Measurements from ENCODE around the gene ZBTB20.

ZBTB20 gene

GRCh38 chr3:114962189-114962588 lies 184.9 kb downstream of the ZBTB20 start:
- H3K4me3 ChIP-seq (ENCODE audit: low read length): no peak overlapping the region
- DNase-seq (ENCODE audit: low read depth, low spot score): no peak

- no peak overlapping the region for H3K4me3 ChIP-seq (ENCODE audit: low read length)
- no peak for DNase-seq (ENCODE audit: low read depth, low spot score)
Observed at GRCh38 chr3:114958930-114959329, 188.2 kb downstream of the ZBTB20 start.

GRCh38 chr3:114953800-114954199 lies 193.3 kb downstream of the ZBTB20 start:
- DNase-seq (ENCODE audit: low read depth, low spot score): no peak
- no peak overlapping the region for H3K4me3 ChIP-seq (ENCODE audit: low read length)

GRCh38 chr3:114953215-114953799 lies 193.8 kb downstream of the ZBTB20 start:
- DNase-seq (ENCODE audit: low read depth, low spot score): no peak
- no peak overlapping the region for H3K4me3 ChIP-seq (ENCODE audit: low read length)

GRCh38 chr3:114942773-114943172 lies 204.3 kb downstream of the ZBTB20 start:
- DNase-seq (ENCODE audit: low read depth, low spot score): no peak
- no peak overlapping the region for H3K4me3 ChIP-seq (ENCODE audit: low read length)

- no peak overlapping the region for H3K4me3 ChIP-seq (ENCODE audit: low read length)
- no peak for DNase-seq (ENCODE audit: low read depth, low spot score)
Observed at GRCh38 chr3:114941626-114942309, 205.3 kb downstream of the ZBTB20 start.

- DNase-seq (ENCODE audit: low read depth, low spot score): no peak
- H3K4me3 ChIP-seq (ENCODE audit: low read length): no peak overlapping the region
Observed at GRCh38 chr3:114939920-114940319, 207.2 kb downstream of the ZBTB20 start.

GRCh38 chr3:114933407-114933806 lies 213.7 kb downstream of the ZBTB20 start:
- DNase-seq (ENCODE audit: low read depth, low spot score): no peak
- H3K4me3 ChIP-seq (ENCODE audit: low read length): no peak overlapping the region

GRCh38 chr3:114929971-114930732 lies 216.9 kb downstream of the ZBTB20 start:
- no peak overlapping the region for H3K4me3 ChIP-seq (ENCODE audit: low read length)
- DNase-seq (ENCODE audit: low read depth, low spot score): no peak

GRCh38 chr3:114928989-114929640 lies 218.0 kb downstream of the ZBTB20 start:
- no peak for DNase-seq (ENCODE audit: low read depth, low spot score)
- H3K4me3 ChIP-seq (ENCODE audit: low read length): no peak overlapping the region

GRCh38 chr3:114904633-114905032 lies 242.5 kb downstream of the ZBTB20 start:
- no peak for DNase-seq (ENCODE audit: low read depth, low spot score)
- no peak overlapping the region for H3K4me3 ChIP-seq (ENCODE audit: low read length)

- DNase-seq (ENCODE audit: low read depth, low spot score): no peak
- no peak overlapping the region for H3K4me3 ChIP-seq (ENCODE audit: low read length)
Observed at GRCh38 chr3:114903213-114903612, 243.9 kb downstream of the ZBTB20 start.

GRCh38 chr3:114902691-114903101 lies 244.4 kb downstream of the ZBTB20 start:
- no peak for DNase-seq (ENCODE audit: low read depth, low spot score)
- H3K4me3 ChIP-seq (ENCODE audit: low read length): no peak overlapping the region

GRCh38 chr3:114900908-114901307 lies 246.2 kb downstream of the ZBTB20 start:
- no peak for DNase-seq (ENCODE audit: low read depth, low spot score)
- no peak overlapping the region for H3K4me3 ChIP-seq (ENCODE audit: low read length)

- no peak overlapping the region for H3K4me3 ChIP-seq (ENCODE audit: low read length)
- no peak for DNase-seq (ENCODE audit: low read depth, low spot score)
Observed at GRCh38 chr3:114899186-114899931, 247.7 kb downstream of the ZBTB20 start.

GRCh38 chr3:114896978-114897377 lies 250.1 kb downstream of the ZBTB20 start:
- no peak for DNase-seq (ENCODE audit: low read depth, low spot score)
- H3K4me3 ChIP-seq (ENCODE audit: low read length): no peak overlapping the region

GRCh38 chr3:114893361-114893760 lies 253.7 kb downstream of the ZBTB20 start:
- DNase-seq (ENCODE audit: low read depth, low spot score): no peak
- H3K4me3 ChIP-seq (ENCODE audit: low read length): no peak overlapping the region

GRCh38 chr3:114892880-114893279 lies 254.2 kb downstream of the ZBTB20 start:
- no peak for DNase-seq (ENCODE audit: low read depth, low spot score)
- no peak overlapping the region for H3K4me3 ChIP-seq (ENCODE audit: low read length)
